Gastrocnemius medialis (tissue), 4 donors: ENCODE results near the gene DEPP1. TPM values are rescaled to one million over a fixed set of nuclear protein-coding genes. Genes with fewer than 3 reads are reported as not detected.

ENCODE experiments used
- ATAC-seq, 2 donors: fragments of 150-250 bp; one replicate each; pipeline ENCODE4 v1.9.1; 2016
- DNase-seq, 2 donors: peaks; one replicate each; pipeline ENCODE4 v3.0.0-alpha.2; 2019
- H3K27ac ChIP-seq, 4 donors: fragments of 200-600 bp; sonication (generic); 1 replicate in 1 of 4; 2 replicates in 3 of 4; pipeline ENCODE4 v1.5.1; 2016 to 2018; ENCODE audit warnings: mild to moderate bottlenecking in 2 of 4, moderate library complexity in 1 of 4
- H3K27me3 ChIP-seq, 3 donors: fragments of 200-600 bp; sonication (generic) in 2 of 3; 1 replicate in 1 of 3; 2 replicates in 2 of 3; pipeline versions ENCODE4 v1.5.1 to v1.6.0; 2016 to 2019; ENCODE audit warnings: mild to moderate bottlenecking in 1 of 3, moderate library complexity in 1 of 3
- H3K36me3 ChIP-seq, 2 donors: fragments of 200-600 bp; sonication (generic) in 1 of 2; one replicate each; pipeline ENCODE4 v1.5.1; 2017 to 2018
- H3K4me1 ChIP-seq, 2 donors: fragments of 200-600 bp; sonication (generic) in 1 of 2; one replicate each; pipeline ENCODE4 v1.5.1; 2016 to 2017; ENCODE audit warnings: mild to moderate bottlenecking in 2 of 2
- H3K4me3 ChIP-seq, 4 donors: fragments of 200-600 bp; sonication (generic) in 3 of 4; 1 replicate in 1 of 4; 2 replicates in 3 of 4; pipeline ENCODE4 v1.5.1; 2016 to 2019; ENCODE audit warnings: mild to moderate bottlenecking in 2 of 4
- H3K9me3 ChIP-seq, 3 donors: fragments of 200-600 bp; sonication (generic) in 2 of 3; 1 replicate in 1 of 3; 2 replicates in 2 of 3; pipeline ENCODE4 v1.5.1; 2016 to 2019
- CTCF ChIP-seq, 5 experiments: fragments of 450-650 bp in 3 of 5; fragments of 200-600 bp in 2 of 5; sonication (generic) in 2 of 5; IDR thresholded peaks in 4 of 5; conservative IDR thresholded peaks in 1 of 5; 1 replicate in 4 of 5; 2 replicates in 1 of 5; pipeline ENCODE4 v1.5.1; 2016 to 2019; ENCODE audit warnings: antibody characterized with exemption in 5 of 5, mild to moderate bottlenecking in 3 of 5, moderate library complexity in 3 of 5
- POLR2A ChIP-seq, 2 donors: fragments of 450-650 bp; IDR thresholded peaks; one replicate each; pipeline ENCODE4 v1.6.1; 2017; ENCODE audit warnings: antibody characterized with exemption in 2 of 2, mild to moderate bottlenecking in 2 of 2, moderate library complexity in 2 of 2
- in situ Hi-C, 4 donors: fragments of 200-750 bp; cut with MboI; loops; one replicate each; pipeline versions ENCODE4 v1.15.0 to v1.8.0; 2017; ENCODE audit warnings: low sequenced_read_pairs in 4 of 4
- intact Hi-C: fragments of 100-400 bp; cut with DNase I; formaldehyde crosslinking; loops from one replicate; pipeline ENCODE4 v1.15.1; 2023; ENCODE audit warnings: low total_unique reads
- total RNA-seq, 4 donors: library from RNA; depleted of rRNA; stranded (reverse); fragments of >200 nt; gene quantifications; one replicate each; pipeline versions ENCODE4 v1.1.0 to v1.2.3, GENCODE V29; 2016

The DEPP1 gene
- total RNA-seq, 4 donors from 2014 or later = 83.4 to 331 (median 120) TPM

GRCh38 chr10:44982496-44982895, 3.9 kb upstream of the DEPP1 start:
- intact Hi-C loops = no loop called here
- H3K36me3 ChIP-seq = peaks cover 0 to 15% of the 10 kb centered on the region in 2 donors

GRCh38 chr10:44982114-44982460, 3.5 kb upstream of the DEPP1 start:
- intact Hi-C loops = no loop called here
- Histone ChIP-seq H3K36me3 (peaks cover 0 to 19% of the 10 kb centered on the region in 2 donors), H3K4me1 (peaks cover 49 to 55% of the 10 kb centered on the region in 2 donors), H3K27ac (peak overlapping the region; percentile 84 to 94 (median 90)), H3K4me3 (peak overlapping the region in 3 of 4 donors; percentile 9 to 26 (median 20)), H3K9me3 (no peaks in the 10 kb centered on the region), H3K27me3 (no peaks in the 10 kb centered on the region)
- peak; percentile 62 to 64 for DNase-seq
- peak; percentile 16 to 24 for ATAC-seq
- in situ Hi-C loops = loop anchor here in 2 of 4 donors (25.0 kb wide), 2 partner anchors 1030 to 1570 kb away; partner anchors contain the start of gene HNRNPF (in 2 of the 2)
- TF ChIP-seq CTCF (IDR thresholded peaks at IDR 0.05 in 4 of 5, conservative IDR thresholded peaks at IDR 0.05 in 1 of 5) = no peak
- TF ChIP-seq POLR2A (IDR thresholded peaks at IDR 0.05) = no peak

More at GRCh38 chr10:44982496-44982895, 3.9 kb upstream of the DEPP1 start:
- H3K27ac ChIP-seq = peak overlapping the region; percentile 84 to 94 (median 90)
- no peaks in the 10 kb centered on the region for H3K27me3 ChIP-seq
- H3K9me3 ChIP-seq = no peaks in the 10 kb centered on the region
- DNase-seq = peak in 1 of 2 donors; percentile 13
- peaks cover 45 to 51% of the 10 kb centered on the region in 2 donors for H3K4me1 ChIP-seq
- no peak for ATAC-seq
- TF ChIP-seq POLR2A (IDR thresholded peaks at IDR 0.05) (no peak), CTCF (IDR thresholded peaks at IDR 0.05 in 4 of 5, conservative IDR thresholded peaks at IDR 0.05 in 1 of 5) (no peak)
- in situ Hi-C loops = loop anchor here in 2 of 4 donors (25.0 kb wide), 2 partner anchors 1030 to 1570 kb away; partner anchors contain the start of gene HNRNPF (in 2 of the 2)
- H3K4me3 ChIP-seq = peak overlapping the region in 1 of 4 donors; percentile 20

- in situ Hi-C loops (loop anchor here in 2 of 4 donors (25.0 kb wide), 2 partner anchors 1031 to 1569 kb away; partner anchors contain the start of gene HNRNPF (in 2 of the 2)), intact Hi-C loops (loop anchor here (1.0 kb wide), 1 partner anchor 14 kb away; no protein-coding TSS in a partner anchor)
- DNase-seq (peak in 1 of 2 donors; percentile 59), ATAC-seq (peak; percentile 52 to 55)
- H3K4me3 ChIP-seq = peak overlapping the region in 3 of 4 donors; percentile 19 to 26 (median 20)
- H3K27ac ChIP-seq = peak overlapping the region; percentile 84 to 94 (median 90)
- no peaks in the 10 kb centered on the region for H3K27me3 ChIP-seq
- no peaks in the 10 kb centered on the region for H3K9me3 ChIP-seq
- no peak for TF ChIP-seq CTCF (IDR thresholded peaks at IDR 0.05 in 4 of 5, conservative IDR thresholded peaks at IDR 0.05 in 1 of 5)
- no peak for TF ChIP-seq POLR2A (IDR thresholded peaks at IDR 0.05)
- H3K4me1 ChIP-seq = peaks cover 55 to 62% of the 10 kb centered on the region in 2 donors
- H3K36me3 ChIP-seq = peaks cover 0 to 23% of the 10 kb centered on the region in 2 donors
These were observed 2.8 kb upstream of the DEPP1 start for GRCh38 chr10:44981172-44982113.

- Histone ChIP-seq H3K4me1 (peaks cover 63 to 70% of the 10 kb centered on the region in 2 donors), H3K36me3 (peaks cover 0 to 22% of the 10 kb centered on the region in 2 donors), H3K27ac (peak overlapping the region; percentile 84 to 94 (median 90)), H3K4me3 (peak overlapping the region in 2 of 4 donors; percentile 16 to 19), H3K9me3 (no peaks in the 10 kb centered on the region), H3K27me3 (no peaks in the 10 kb centered on the region)
- ATAC-seq (no peak), DNase-seq (no peak)
- TF ChIP-seq CTCF (IDR thresholded peaks at IDR 0.05 in 4 of 5, conservative IDR thresholded peaks at IDR 0.05 in 1 of 5) (no peak), POLR2A (IDR thresholded peaks at IDR 0.05) (no peak)
- intact Hi-C loops (loop anchor here (1.0 kb wide), 1 partner anchor 15 kb away; no protein-coding TSS in a partner anchor), in situ Hi-C loops (loop anchor here in 2 of 4 donors (25.0 kb wide), 2 partner anchors 1032 to 1568 kb away; partner anchors contain the start of gene HNRNPF (in 2 of the 2))
These were observed 1.9 kb upstream of the DEPP1 start for GRCh38 chr10:44980309-44981171.
